Measurements from ENCODE around the gene RNF123. TPM values are rescaled to one million over a fixed set of nuclear protein-coding genes. Genes with fewer than 3 reads are reported as not detected.

The RNF123 gene
- total RNA-seq, 1 experiment from 2014 or later: 46.7 TPM

- POLR2A ChIA-PET (ENCODE audit: unreplicated experiment): no interaction called here
- CTCF ChIA-PET: no interaction called here
- Histone ChIP-seq H4K20me1 (ENCODE audit: insufficient read depth) (no peaks in the 10 kb centered on the region), H3K4me1 (replicated peaks; ENCODE audit: insufficient read depth) (no peaks in the 10 kb centered on the region), H3F3A (ENCODE audit: insufficient read depth, low read depth) (no peaks in the 10 kb centered on the region), H3K4me2 (no peak overlapping the region), H3K27ac (no peak overlapping the region), H3K36me3 (ENCODE audit: low read depth) (no peaks in the 10 kb centered on the region), H3K9me3 (ENCODE audit: insufficient read depth, low read depth) (no peaks in the 10 kb centered on the region), H3K4me3 (no peak overlapping the region), H3K79me2 (ENCODE audit: low read depth) (no peaks in the 10 kb centered on the region), H3K9me2 (ENCODE audit: insufficient read depth) (no peaks in the 10 kb centered on the region), H3K27me3 (ENCODE audit: insufficient read depth, low read depth) (no peaks in the 10 kb centered on the region), H2AFZ (no peak overlapping the region)
- no TSS peak for BruUV-seq (replicated peaks)
- DNase-seq: no peak
- intact Hi-C loops (cut with micrococcal nuclease; ENCODE audit: unreplicated experiment): no loop called here
- no peak for TF ChIP-seq CTCF (conservative IDR thresholded peaks at IDR 0.05)
- TF ChIP-seq EZH2 (IDR thresholded peaks at IDR 0.05; ENCODE audit: low read depth): no peak
These were observed 41.6 kb upstream of the RNF123 start for GRCh38 chr3:49647741-49648140.

DNA sequence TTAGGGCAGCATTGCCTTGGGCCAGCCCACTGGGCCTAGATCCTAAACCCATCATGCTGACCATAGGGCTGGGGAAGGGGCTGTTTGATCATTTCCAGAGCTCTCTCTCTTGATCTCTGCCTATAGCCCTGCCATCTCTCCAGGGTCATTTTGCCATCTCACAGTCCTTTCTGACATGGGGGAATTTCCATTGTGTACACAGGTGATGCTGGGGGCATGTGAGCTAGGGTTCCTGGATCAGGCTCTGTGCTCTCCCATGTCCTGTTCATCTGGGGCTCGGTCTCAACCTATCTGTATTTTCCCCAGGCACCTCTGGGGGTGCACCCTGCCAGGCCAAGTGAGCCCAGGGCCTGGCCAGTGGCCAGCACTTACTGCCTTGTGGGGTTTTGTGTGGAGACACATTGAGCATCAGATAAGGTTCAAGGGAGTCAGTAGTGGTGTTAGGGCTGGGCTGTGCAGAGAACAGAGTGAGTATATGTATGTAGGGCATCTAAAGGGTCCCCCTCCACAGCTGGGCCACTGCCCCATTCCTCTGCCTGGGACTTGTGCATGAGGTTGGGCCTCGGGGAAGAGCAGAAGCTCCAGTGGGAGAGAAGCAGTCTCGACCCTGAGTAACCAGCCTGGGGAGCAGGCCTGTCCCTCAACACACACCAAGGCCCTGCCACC lies 40.9 kb upstream of the RNF123 start:
- no peak overlapping the region for H2AFZ ChIP-seq
- H3K9me2 ChIP-seq (ENCODE audit: insufficient read depth): no peaks in the 10 kb centered on the region
- no peaks in the 10 kb centered on the region for H3K27me3 ChIP-seq (ENCODE audit: insufficient read depth, low read depth)
- CTCF ChIA-PET: no interaction called here
- H3K9me3 ChIP-seq (ENCODE audit: insufficient read depth, low read depth): no peaks in the 10 kb centered on the region
- POLR2A ChIA-PET (ENCODE audit: unreplicated experiment): no interaction called here
- no peaks in the 10 kb centered on the region for H3K36me3 ChIP-seq (ENCODE audit: low read depth)
- no peak for DNase-seq
- no peaks in the 10 kb centered on the region for H3K79me2 ChIP-seq (ENCODE audit: low read depth)
- no peaks in the 10 kb centered on the region for H3K4me1 ChIP-seq (replicated peaks; ENCODE audit: insufficient read depth)
- H3K27ac ChIP-seq: no peak overlapping the region
- no peak overlapping the region for H3K4me2 ChIP-seq
- no peak overlapping the region for H3K4me3 ChIP-seq
- no TSS peak for BruUV-seq (replicated peaks)
- intact Hi-C loops (cut with micrococcal nuclease; ENCODE audit: unreplicated experiment): no loop called here
- no peaks in the 10 kb centered on the region for H4K20me1 ChIP-seq (ENCODE audit: insufficient read depth)
- no peaks in the 10 kb centered on the region for H3F3A ChIP-seq (ENCODE audit: insufficient read depth, low read depth)
- TF ChIP-seq CTCF (conservative IDR thresholded peaks at IDR 0.05): no peak
- no peak for TF ChIP-seq EZH2 (IDR thresholded peaks at IDR 0.05; ENCODE audit: low read depth)

GRCh38 chr3:49649576-49649975 lies 39.8 kb upstream of the RNF123 start:
- POLR2A ChIA-PET (ENCODE audit: unreplicated experiment): interaction anchor here (0.7 kb wide), 1 partner anchor 11 kb away, joined by 4 read pairs; no protein-coding TSS in a partner anchor
- H3K36me3 ChIP-seq (ENCODE audit: low read depth): no peaks in the 10 kb centered on the region
- intact Hi-C loops (cut with micrococcal nuclease; ENCODE audit: unreplicated experiment): no loop called here
- no peaks in the 10 kb centered on the region for H3K9me2 ChIP-seq (ENCODE audit: insufficient read depth)
- H3K4me3 ChIP-seq: no peak overlapping the region
- no peak for TF ChIP-seq CTCF (conservative IDR thresholded peaks at IDR 0.05)
- TF ChIP-seq EZH2 (IDR thresholded peaks at IDR 0.05; ENCODE audit: low read depth): no peak
- H3K4me2 ChIP-seq: no peak overlapping the region
- H3K27me3 ChIP-seq (ENCODE audit: insufficient read depth, low read depth): no peaks in the 10 kb centered on the region
- DNase-seq: no peak
- H2AFZ ChIP-seq: no peak overlapping the region
- CTCF ChIA-PET: no interaction called here
- H3K79me2 ChIP-seq (ENCODE audit: low read depth): no peaks in the 10 kb centered on the region
- H4K20me1 ChIP-seq (ENCODE audit: insufficient read depth): no peaks in the 10 kb centered on the region
- no peaks in the 10 kb centered on the region for H3K4me1 ChIP-seq (replicated peaks; ENCODE audit: insufficient read depth)
- no peaks in the 10 kb centered on the region for H3F3A ChIP-seq (ENCODE audit: insufficient read depth, low read depth)
- H3K27ac ChIP-seq: no peak overlapping the region
- H3K9me3 ChIP-seq (ENCODE audit: insufficient read depth, low read depth): no peaks in the 10 kb centered on the region
- no TSS peak for BruUV-seq (replicated peaks)
